K562 (cell line): ENCODE results near the gene CPB1.

Source experiments
- CTCF ChIP-seq, 3 experiments: IDR thresholded peaks in 2 of 3; conservative IDR thresholded peaks in 1 of 3; 2 replicates each; pipeline ENCODE4 v1.5.1; 2011 to 2012; ENCODE audit warnings: low read length in 3 of 3, mild to moderate bottlenecking in 3 of 3, control low read depth in 2 of 3, improper control_type of control experiment in 1 of 3, inconsistent platforms in 1 of 3, low read depth in 1 of 3, mixed read lengths in 1 of 3, moderate library complexity in 1 of 3; ENCODE audit not compliant: insufficient read depth in 2 of 3
- KAT8 ChIP-seq: fragments of 450-650 bp; IDR thresholded peaks from 2 replicates; pipeline ENCODE4 v1.6.1; 2016; ENCODE audit warnings: low read depth, mild to moderate bottlenecking
- LARP7 ChIP-seq: fragments of 450-650 bp; IDR thresholded peaks from 2 replicates; pipeline ENCODE4 v1.6.1; 2016
- OTX1 ChIP-seq: fragments of 450-650 bp; formaldehyde crosslinking; IDR thresholded peaks from 2 replicates; pipeline ENCODE4 v1.4.0; 2022; ENCODE audit warnings: mild to moderate bottlenecking
- SMC3 ChIP-seq: conservative IDR thresholded peaks from 2 replicates; pipeline ENCODE4 v1.6.1; 2011; ENCODE audit warnings: low read depth, low read length, improper control_type of control experiment; ENCODE audit not compliant: insufficient read depth
- SP1 ChIP-seq: sonication (generic); formaldehyde crosslinking; IDR thresholded peaks from 2 replicates; pipeline ENCODE4 v1.8.1; 2022; ENCODE audit warnings: mild to moderate bottlenecking, missing genetic modification reagents
- VEZF1 ChIP-seq: fragments of 200-800 bp; sonication (Bioruptor generic); IDR thresholded peaks from 2 replicates; pipeline ENCODE4 v1.6.1; 2017; ENCODE audit warnings: missing genetic modification characterization, missing compliant biosample characterization
- ZNF263 ChIP-seq: sonication (generic); formaldehyde crosslinking; IDR thresholded peaks from 2 replicates; pipeline ENCODE4 v1.8.0; 2022; ENCODE audit warnings: mild to moderate bottlenecking, missing genetic modification reagents, borderline replicate concordance

GRCh38 chr3:148861277-148861869 lies 33.8 kb downstream of the CPB1 start:
- TF ChIP-seq VEZF1 (CRISPR knock-in tag): no peak
- TF ChIP-seq KAT8: no peak
- peak in 2 of 3 experiments; percentile 40 to 68; a peak in 4 of 6 replicates for TF ChIP-seq CTCF (IDR thresholded peaks at IDR 0.05 in 2 of 3, conservative IDR thresholded peaks at IDR 0.05 in 1 of 3; ENCODE audit: insufficient read depth in 2 of 3, low read depth in 1 of 3, low read length in 3 of 3)
- no peak for TF ChIP-seq OTX1 (CRISPR knock-in tag)
- TF ChIP-seq ZNF263: no peak
- TF ChIP-seq SP1 (CRISPR knock-in tag): no peak
- peak; percentile 43; the same call in 1 of the 2 replicates for TF ChIP-seq SMC3
- no peak for TF ChIP-seq LARP7
